T-helper 9 cell (primary cell): Measurements from ENCODE around the gene COL4A2.

Experiments used
- DNase-seq: peaks from one replicate; pipeline ENCODE4 v3.0.0-alpha.2; 2020

The COL4A2 gene

GRCh38 chr13:110291286-110291685, 15.8 kb upstream of the COL4A2 start:
- no peak for DNase-seq

DNA sequence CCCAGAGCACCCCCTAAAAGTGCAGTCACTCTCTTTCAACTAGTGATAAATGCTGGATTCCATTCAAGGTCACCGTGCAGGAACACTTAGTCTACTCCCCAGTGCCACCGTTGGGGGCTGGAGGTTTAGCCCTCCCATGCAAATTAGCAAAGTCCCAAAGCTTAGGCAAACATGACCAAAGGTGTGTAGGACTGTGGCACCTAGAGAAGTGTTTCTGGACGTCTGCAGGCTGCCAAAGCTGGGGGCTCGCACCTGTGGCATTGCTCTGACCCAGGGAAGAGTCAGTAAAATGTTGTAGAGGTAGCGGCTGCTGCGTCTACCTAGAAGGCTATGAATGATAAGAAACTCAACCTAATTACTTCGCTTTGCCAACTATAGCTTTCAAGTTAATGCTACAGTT, 14.0 kb upstream of the COL4A2 start:
- no peak for DNase-seq

- no peak for DNase-seq
Observed at GRCh38 chr13:110293649-110294048, 13.4 kb upstream of the COL4A2 start.

- no peak for DNase-seq
Observed at GRCh38 chr13:110294146-110294545, 12.9 kb upstream of the COL4A2 start.

DNA sequence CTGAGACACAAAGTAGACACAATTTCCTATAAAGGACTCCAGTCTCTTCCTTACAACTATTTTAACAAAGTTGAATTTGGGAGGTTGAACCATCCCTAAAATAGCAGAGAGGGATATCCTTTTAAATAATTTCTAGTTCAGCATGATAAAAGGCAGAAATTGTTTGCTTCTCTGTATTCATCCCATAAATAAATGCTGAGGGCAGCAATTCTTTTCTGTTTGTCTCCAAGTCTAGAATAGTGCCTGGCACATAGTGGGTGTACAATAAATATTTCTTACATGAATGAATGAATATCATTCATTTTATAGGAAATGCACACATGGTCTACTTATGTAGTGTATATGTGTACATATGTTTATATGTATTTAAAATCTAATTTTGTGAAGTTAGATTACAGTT, 12.5 kb upstream of the COL4A2 start:
- DNase-seq: no peak

DNA sequence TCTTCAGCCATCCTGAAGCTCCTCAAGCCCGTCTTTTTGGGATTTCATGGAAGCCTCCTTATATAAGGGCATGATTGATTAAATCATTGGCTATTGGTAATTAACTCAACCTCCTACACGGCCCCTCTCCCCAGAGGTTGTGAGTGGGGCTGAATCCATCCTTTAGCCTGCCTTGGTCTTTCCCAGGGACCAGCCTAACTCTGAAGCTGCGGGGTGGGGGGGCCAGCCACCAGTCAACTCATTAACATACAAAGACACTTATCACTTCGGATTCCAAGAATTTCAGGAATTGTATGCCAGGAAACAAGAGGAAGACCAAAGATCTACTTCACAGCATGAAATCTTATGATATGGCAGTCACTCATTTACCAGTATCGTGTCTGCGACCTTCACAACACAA, 10.1 kb upstream of the COL4A2 start:
- no peak for DNase-seq

DNA sequence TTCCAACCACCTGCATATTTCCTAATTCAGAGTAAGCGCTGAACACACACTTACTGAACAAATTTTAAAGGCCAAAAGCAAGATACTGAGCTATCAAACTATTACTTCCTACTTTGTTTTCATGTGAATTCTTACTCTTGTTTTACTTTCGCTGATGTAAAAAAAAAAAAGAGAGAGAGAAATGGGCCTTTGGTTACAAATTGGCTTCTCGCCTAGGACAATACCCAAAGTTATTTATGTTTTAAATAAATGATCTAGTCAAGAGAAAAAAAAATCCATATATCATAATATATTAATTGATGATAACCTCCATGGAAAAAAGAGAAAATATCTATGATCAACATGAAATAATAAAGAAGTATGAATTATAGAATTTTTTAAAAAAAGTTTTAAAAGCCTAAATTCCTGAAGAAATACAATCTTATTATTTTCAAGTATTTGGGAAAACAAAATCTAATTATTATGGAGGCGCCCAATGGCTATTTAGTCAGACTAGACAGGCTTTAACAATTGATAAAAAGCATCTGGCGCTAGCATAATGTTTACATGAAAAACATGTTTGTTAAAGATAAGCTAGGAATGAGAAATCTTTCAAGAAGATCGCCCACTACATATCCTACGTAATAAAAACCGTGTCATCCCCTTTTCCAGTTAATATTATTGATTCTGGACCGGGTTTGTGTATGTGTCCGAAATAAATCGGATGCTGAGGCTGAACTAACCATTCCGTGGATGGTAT, 9.1 kb upstream of the COL4A2 start:
- DNase-seq: no peak

DNA sequence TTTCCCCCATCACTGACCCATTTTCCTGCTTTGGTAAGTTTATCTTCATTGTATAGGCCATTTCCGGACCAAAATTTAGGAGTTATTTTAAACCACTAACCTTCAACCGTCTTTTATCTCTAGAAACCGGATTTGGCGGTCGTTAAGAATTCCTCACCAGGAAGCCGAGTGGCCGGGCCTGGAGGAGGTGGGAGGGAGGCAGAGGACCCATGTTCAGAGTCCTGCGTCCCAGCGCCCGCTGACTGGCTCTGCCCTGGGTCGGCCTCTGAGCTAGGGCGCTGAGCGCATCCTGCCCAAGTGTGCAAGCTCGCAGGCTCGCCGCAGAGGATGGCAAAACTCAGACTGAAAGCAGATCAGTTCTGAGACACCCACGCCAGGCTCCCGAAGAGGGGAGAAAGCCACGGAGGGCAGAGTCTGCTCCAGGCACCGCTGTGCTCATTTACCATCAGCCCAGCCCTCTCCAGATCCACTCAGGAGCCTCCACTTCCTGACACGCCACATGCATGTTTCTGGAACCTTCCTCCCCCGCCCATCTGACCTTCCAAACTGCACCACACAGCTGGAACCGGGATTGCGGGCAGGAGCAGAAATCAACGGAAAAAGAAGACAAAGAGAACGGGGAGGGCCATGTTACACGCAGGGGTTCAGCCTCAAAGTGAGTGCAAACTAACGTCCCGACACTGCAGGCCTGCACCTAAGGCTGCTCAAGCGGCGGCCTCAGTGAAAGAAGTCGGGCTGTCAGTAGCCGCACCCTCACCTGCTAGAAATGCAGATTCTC, 8.4 kb upstream of the COL4A2 start:
- DNase-seq: no peak

GRCh38 chr13:110299283-110299840, 7.7 kb upstream of the COL4A2 start:
- DNase-seq: no peak

DNA sequence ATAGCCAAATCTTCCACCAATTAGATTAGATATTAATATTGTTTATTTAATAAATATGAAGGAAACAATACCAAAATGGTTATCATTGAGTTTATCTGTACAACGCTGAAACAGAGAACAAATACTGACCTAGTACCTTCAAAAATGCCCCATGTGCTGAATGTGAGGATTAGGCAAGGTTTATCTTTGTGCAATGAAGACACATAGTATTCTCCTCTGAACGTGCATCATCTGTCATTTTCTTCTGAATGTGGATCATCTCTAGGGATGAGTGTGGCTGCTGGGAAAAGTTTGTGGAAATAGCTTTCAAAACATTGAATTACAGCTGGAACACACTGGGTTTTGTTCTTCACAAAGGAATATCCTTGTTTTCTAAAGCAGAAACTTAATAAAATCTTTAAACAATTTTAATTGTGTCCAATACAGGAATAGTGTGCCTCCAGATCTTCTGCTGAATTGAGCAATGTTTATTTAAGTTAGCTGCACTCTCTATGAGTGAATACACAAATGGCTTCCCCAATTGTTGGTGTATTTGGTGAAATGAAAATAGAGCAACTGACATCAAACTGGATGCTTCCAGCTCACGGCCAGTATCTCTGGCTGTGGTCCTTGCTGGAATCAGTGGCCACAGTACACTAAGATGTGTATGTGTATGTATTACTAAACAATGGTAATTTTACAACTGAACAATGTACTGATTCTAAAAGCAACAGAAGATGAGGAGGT, 6.8 kb upstream of the COL4A2 start:
- no peak for DNase-seq

GRCh38 chr13:110301083-110301482, 6.0 kb upstream of the COL4A2 start:
- DNase-seq: no peak

GRCh38 chr13:110301606-110302553, 5.2 kb upstream of the COL4A2 start:
- DNase-seq: no peak

DNA sequence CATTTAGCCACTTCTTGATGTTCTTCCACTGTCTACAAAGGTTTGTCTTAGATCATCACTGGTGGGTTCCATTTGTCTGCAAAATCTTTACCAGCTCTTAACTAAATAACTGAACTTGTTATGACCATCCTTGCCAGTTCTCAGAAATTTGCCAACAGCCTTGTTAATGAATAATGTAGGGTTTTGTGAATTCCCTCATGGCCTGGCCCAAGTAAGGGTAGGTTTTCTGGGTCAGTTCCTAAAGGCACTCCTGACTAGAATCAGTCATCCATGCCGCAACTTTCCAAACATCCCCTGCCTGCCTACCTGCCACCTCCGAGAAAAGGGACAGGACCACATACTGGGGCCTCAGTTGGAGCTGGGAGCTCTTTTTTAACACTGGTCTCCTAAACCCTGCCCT, 4.1 kb upstream of the COL4A2 start:
- no peak for DNase-seq

GRCh38 chr13:110303644-110304043, 3.4 kb upstream of the COL4A2 start:
- DNase-seq: no peak

DNA sequence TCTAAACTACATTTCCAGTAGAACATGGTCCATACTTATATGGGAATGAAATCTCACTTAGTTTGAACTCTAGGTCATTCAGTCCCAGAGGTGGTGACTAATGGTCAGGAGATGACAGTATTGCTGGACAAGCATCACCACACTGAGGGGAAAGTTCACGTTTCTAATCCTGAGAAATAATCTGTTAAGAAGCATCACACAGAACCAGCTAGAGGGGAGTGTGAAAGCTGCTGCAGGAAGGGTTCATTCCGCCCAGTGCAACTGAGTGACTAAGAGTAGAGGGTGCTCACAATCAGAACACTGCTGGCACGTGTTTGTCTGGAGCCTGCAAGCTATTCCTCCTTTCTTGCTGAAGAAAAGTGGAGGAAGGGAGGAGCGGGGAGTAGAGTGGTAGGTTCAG, 2.8 kb upstream of the COL4A2 start:
- DNase-seq: no peak

DNA sequence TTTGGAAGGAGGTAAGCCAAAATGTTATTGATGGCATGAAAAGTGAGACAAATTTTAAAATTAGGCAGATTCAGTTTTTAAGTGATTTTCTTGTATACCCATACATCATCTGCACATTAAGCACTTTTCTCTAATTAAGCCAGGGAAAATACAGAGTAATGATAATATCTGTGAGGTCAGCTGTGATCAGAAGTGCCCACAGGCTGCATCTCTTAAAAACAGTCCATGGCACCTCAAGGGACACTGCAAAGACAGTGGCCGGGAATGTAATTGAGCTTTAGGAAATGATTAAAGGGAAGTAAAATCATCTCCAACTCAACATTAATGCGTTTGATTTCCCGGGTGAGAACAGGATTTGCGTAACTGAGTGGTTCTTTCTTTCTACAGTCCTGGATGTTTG, 2.1 kb upstream of the COL4A2 start:
- no peak for DNase-seq

DNA sequence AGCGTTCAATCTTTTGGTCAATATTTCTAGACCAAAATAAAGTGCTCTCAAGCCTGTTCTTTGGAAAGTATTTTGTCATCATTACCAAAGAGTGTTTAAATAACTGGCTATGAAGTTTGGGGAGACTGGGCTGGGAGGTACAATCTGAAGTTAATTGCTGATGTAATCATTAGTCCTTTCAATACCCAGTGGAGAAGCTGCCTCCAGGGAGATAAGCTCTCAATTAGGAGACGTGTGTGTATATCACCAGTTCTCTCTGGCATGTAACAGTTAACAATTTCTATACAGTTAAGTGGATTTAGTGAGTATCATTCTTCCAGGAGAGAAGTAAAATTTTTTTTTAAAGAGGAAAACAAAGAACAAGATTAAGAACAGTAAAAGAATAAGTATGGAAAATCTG, 1.5 kb upstream of the COL4A2 start:
- no peak for DNase-seq

DNA sequence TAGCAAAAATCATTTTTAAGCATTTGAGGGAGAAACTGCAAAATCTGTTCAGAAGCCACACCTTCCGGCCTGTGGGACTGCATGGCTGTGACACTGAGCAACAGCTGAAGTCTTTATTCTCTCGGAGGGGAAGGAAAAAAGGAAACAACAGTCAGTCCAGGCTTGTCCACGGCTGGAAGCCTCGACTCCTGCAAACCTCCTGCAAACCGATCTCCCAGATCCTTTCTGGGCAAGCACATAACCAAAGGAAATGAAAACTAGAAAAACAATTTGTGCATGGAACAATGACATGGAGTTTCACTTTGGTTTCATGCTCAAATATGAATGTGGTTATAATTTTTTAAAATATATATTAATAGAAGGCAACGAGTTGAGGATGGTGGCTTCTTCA, 1.1 kb upstream of the COL4A2 start:
- no peak for DNase-seq

DNA sequence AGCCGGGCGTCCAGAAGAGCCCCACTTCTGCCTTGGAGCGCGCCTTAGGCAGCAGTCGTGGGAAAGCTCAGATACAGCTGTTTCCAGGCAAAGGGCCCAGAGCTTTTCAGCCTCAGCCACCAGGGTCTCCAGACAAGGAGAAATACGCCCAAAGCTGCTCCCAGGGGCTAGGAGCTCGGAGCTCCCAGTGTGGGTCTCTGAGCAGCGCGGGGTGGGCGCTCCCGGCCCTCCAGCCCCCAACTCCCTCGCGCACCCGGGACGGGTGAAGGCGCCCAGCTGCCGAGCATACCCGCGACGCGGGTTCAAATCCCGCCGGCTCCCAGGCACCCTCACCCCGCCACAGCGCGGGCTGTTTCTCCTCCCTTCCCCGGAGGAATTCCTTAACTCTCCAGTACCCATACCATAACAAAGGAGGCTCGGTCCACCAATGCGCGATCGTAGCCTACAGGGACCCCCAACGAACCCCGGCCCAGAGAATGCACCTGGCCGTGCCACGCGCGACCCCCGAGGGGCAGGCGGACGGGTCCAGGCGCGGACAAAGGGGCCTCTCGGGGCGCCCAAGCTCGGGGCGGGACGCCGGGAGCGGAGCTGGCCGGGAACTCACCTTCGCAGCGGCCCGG, 634 bp upstream of the COL4A2 start:
- no peak for DNase-seq

- DNase-seq: no peak
Observed at GRCh38 chr13:110307767-110308655, 927 bp downstream of the COL4A2 start.
